GM19023 (cell line): ENCODE results near the gene TEX11.
"Not testable (repeated sequence)": the region's sequence is repeated elsewhere in the genome, so short reads cannot be mapped to it uniquely, and the experiment has no call there.

Experiments used
- ATAC-seq: cut with Tn5 transposase; IDR thresholded peaks from one replicate; pipeline ENCODE4 v1.9.1; 2021; ENCODE audit warnings: mild to moderate bottlenecking, moderate library complexity; ENCODE audit not compliant: unreplicated experiment

TEX11 gene

GRCh38 chrX:70605352-70605751 lies 303.2 kb downstream of the TEX11 start:
- no peak for ATAC-seq

DNA sequence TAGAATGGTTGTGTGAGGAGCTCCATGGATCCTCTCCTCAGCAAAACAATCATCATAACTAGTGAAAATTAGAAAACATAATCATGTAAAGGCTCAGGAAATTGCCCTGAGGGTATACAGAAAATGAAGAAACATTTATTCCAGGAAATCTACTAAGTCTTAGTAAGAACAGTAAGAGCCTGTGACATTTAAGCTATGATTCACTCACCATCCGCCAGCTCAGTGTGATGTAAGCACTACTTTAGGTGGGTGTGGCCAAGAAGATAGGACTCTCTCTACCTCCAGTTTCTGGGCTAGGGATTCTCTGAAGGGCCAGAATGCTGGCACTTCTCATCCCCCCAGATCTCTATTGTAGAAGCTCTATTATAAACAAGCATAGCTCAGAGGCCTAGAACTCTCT lies 316.4 kb downstream of the TEX11 start:
- ATAC-seq = no peak

- ATAC-seq = not testable (repeated sequence)
Observed at GRCh38 chrX:70587158-70587557, 321.4 kb downstream of the TEX11 start.

DNA sequence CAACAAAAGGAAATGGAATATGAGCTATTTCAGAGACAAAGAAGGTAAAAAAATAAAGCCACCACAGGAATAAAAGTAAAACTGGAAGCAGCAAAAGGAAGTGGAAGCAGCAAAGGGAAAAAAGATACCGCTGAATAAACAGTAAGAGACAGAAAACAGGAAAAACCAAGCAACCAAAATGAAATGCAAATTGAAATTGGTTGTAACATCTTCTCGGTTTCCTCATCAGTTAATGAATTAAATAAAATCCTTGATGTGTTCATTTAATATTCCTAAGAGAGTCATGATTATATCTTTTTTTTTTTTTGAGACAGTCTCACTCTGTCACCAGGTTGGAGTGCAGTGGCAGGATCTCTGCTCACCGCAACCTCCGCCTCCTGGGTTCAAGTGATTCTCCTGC lies 331.1 kb downstream of the TEX11 start:
- ATAC-seq = no peak

DNA sequence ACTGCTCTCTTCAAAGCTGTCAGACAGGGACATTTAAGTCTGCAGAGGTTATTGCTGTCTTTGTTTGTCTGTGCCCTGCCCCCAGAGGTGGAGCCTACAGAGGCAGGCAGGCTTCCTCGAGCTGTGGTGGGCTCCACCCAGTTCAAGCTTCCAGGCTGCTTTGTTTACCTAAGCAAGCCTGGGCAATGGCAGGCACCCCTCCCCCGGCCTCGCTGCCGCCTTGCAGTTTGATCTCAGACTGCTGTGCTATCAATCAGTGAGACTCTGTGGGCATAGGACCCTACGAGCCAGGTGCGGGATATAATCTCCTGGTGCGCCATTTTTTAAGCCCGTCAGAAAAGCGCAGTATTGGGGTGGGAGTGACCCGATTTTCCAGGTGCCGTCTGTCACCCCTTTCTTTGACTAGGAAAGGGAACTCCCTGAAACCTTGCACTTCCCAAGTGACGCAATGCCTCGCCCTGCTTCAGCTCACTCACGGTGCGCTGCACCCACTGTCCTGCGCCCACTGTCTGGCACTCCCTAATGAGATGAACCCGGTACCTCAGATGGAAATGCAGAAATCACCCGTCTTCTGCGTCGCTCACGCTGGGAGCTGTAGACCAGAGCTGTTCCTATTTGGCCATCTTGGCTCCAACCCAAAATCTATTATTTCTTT lies 338.5 kb downstream of the TEX11 start:
- not testable (repeated sequence) for ATAC-seq

DNA sequence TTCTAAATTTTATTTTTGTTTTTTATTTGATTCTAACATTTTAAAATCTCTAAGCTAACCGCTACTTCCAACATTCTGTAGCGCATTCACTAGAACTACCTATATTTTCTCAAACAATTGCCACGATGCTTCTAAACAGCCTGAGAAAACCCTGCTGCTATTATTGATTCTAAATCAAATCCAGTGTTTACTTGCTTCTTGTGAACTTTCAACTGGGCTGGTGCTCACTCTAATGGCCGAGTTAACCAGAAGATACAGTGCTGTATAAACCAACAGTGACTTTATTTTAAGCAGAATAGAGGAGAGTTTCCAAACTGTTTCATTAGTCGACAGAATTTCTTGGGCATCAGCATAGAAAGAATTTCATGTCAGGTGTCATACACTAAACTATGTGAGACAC lies 353.6 kb downstream of the TEX11 start:
- ATAC-seq = no peak

- ATAC-seq = no peak
Observed at GRCh38 chrX:70554523-70554922, 354.0 kb downstream of the TEX11 start.

DNA sequence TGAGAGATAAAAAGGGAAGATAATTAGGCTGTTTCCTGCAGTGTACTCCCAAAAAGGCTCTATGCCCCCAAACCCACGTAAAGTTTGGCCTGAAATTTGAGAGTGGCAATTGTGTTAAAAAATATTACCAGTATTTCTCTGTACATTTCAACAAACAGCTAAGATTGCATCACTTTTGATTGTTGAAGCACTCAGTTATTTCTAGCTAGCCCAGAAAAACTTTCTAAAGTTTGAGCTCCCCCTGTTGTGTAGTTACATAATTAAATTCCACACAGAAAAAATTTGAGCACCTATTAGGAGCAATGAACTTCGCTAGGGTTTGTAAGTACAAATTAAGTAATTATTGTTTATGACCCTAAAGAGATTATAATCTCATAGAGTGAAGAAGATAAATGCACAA lies 354.4 kb downstream of the TEX11 start:
- ATAC-seq = no peak

GRCh38 chrX:70553516-70553915 lies 355.0 kb downstream of the TEX11 start:
- no peak for ATAC-seq

- ATAC-seq = no peak
Observed at GRCh38 chrX:70552130-70552704, 356.3 kb downstream of the TEX11 start.

GRCh38 chrX:70549429-70549828 lies 359.1 kb downstream of the TEX11 start:
- no peak for ATAC-seq

- ATAC-seq = no peak
Observed at GRCh38 chrX:70535198-70535597, 373.3 kb downstream of the TEX11 start.

DNA sequence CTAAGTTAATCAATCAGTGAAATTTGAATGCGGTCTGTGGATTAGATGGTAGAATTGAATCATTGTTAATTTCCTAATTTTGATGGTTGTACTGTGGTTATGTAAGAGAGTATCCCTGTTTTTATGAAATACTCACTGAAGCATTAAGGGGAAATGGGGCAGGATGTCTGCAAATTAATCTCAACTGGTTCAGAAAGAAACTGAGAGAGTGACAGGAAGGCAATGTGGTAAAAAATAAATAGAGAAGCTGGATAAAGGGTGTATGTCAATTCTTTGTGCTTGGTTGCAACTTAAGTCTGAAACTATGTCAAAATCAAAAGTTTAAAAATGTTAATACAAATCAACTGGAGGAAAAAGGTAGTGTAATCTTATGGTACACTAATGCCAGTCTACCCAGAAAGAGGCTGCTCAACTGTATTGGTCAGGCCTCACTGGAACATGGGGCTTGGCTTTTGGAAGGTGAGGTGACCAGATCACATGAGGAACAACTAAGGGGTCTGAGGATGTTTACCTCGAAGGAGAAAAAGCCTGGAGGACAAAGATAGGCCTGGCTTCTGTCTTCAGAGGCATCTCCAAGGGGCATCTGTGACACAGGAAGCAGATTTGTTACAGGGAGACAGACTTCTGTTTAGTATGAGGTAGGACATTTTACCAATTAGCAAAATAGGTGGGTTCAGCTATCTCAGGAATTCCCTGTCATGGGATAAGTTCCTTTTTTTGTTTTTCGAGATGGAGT lies 380.7 kb downstream of the TEX11 start:
- no peak for ATAC-seq

DNA sequence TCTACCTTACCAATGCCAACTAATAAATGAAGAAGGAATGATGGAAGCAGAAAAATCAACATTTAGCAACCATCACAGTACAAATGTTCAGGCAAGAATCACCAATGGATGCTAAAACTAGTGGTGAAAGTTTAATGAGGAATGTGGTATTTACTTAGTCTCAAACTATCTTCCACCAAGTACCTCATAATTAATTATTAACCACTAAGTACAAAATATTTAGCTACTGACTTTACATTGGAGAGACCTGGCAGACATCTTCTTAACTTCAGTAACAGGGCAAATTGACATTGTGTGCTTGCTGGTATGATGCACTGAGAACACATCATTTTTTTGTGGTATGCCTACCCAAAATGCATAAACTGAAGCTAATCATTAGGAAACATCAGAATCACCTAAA lies 381.5 kb downstream of the TEX11 start:
- no peak for ATAC-seq

GRCh38 chrX:70525733-70526132 lies 382.8 kb downstream of the TEX11 start:
- no peak for ATAC-seq

DNA sequence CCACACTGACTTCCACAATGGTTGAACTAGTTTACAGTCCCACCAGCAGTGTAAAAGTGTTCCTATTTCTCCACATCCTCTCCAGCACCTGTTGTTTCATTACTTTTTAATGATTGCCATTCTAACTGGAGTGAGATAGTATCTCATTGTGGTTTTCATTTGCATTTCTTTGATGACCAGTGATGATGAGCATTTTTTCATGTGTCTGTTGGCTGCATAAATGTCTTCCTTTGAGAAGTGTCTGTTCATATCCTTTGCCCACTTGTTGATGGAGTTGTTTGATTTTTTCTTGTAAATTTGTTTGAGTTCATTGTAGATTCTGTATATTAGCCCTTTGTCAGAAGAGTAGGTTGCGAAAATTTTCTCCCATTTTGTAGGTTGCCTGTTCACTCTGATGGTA lies 392.8 kb downstream of the TEX11 start:
- ATAC-seq = not testable (repeated sequence)

- ATAC-seq = not testable (repeated sequence)
Observed at GRCh38 chrX:70515270-70515669, 393.2 kb downstream of the TEX11 start.

- ATAC-seq = no peak
Observed at GRCh38 chrX:70509078-70509477, 399.4 kb downstream of the TEX11 start.

GRCh38 chrX:70508296-70508911 lies 400.1 kb downstream of the TEX11 start:
- no peak for ATAC-seq

DNA sequence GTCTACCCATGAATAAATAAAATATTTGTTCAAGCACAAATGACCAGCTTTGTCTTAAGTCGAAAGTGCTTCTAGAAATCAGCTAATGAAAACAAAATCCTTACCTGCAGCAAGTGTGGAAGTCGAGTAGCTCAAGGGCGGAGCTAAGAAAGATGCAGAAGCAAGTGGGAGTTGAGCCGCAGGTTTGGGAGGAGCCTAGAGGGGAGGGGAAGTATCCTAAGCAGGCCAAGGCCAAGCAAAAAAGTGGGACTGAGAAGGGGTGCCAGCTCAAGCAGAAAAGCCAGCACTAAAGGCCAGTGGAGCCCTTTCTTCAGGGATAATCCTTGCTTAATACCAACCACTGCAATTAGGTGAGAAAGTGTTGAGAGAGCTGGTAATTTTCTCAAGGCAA lies 403.1 kb downstream of the TEX11 start:
- no peak for ATAC-seq

GRCh38 chrX:70504772-70505450 lies 403.6 kb downstream of the TEX11 start:
- ATAC-seq = no peak
